ENCODE data around the gene KLF7.

Gene KLF7

GRCh38 chr2:207165121-207166038 is at the start of gene KLF7:
Gene KLF7, minus strand, starts transcription at chr2:207165948. Its CDS starts 380 bp downstream, at chr2:207165568.
- no peak for DNase-seq

- DNase-seq = no peak
These were observed 49.6 kb upstream of the KLF7 start for GRCh38 chr2:207215308-207215707.

- no peak for DNase-seq
These were observed 48.7 kb upstream of the KLF7 start for GRCh38 chr2:207214446-207214845.

GRCh38 chr2:207206011-207206410 is 40.3 kb upstream of the KLF7 start:
- no peak for DNase-seq

GRCh38 chr2:207205173-207205957 is 39.6 kb upstream of the KLF7 start:
- no peak for DNase-seq

GRCh38 chr2:207203056-207203455 is 37.3 kb upstream of the KLF7 start:
- DNase-seq = no peak

GRCh38 chr2:207202645-207203044 is 36.9 kb upstream of the KLF7 start:
- DNase-seq = no peak

GRCh38 chr2:207201416-207201815 is 35.7 kb upstream of the KLF7 start:
- no peak for DNase-seq

- DNase-seq = peak; percentile 3
These were observed 34.4 kb upstream of the KLF7 start for GRCh38 chr2:207200136-207200535.

GRCh38 chr2:207194028-207194427 is 28.3 kb upstream of the KLF7 start:
- DNase-seq = no peak

- DNase-seq = peak; percentile 58
These were observed 23.1 kb upstream of the KLF7 start for GRCh38 chr2:207188626-207189419.

GRCh38 chr2:207185372-207185771 is 19.6 kb upstream of the KLF7 start:
- DNase-seq = no peak

GRCh38 chr2:207184768-207185167 is 19.0 kb upstream of the KLF7 start:
- DNase-seq = no peak

GRCh38 chr2:207184348-207184747 is 18.6 kb upstream of the KLF7 start:
- no peak for DNase-seq

- no peak for DNase-seq
These were observed 17.8 kb upstream of the KLF7 start for GRCh38 chr2:207183506-207183905.

- no peak for DNase-seq
These were observed 17.2 kb upstream of the KLF7 start for GRCh38 chr2:207182911-207183310.

GRCh38 chr2:207181526-207182274 is 16.0 kb upstream of the KLF7 start:
- DNase-seq = no peak

GRCh38 chr2:207180741-207181140 is 15.0 kb upstream of the KLF7 start:
- DNase-seq = no peak

- no peak for DNase-seq
These were observed 10.5 kb upstream of the KLF7 start for GRCh38 chr2:207176247-207176646.

GRCh38 chr2:207173641-207174040 is 7.9 kb upstream of the KLF7 start:
- no peak for DNase-seq

- DNase-seq = no peak
These were observed 1.6 kb upstream of the KLF7 start for GRCh38 chr2:207167099-207167923.

Data from NCI-H1092 (cell line).